Choroid plexus epithelial cell (primary cell): ENCODE data around the gene FOXF1.

Experiments used
- DNase-seq: peaks from one replicate; pipeline ENCODE4 v3.0.0-alpha.2; 2010; ENCODE audit warnings: low read depth
- H3K4me3 ChIP-seq: 2 replicates; pipeline ENCODE4 v1.5.1; 2011; ENCODE audit warnings: low read depth, mild to moderate bottlenecking, control low read depth, low read length, moderate library complexity
- CTCF ChIP-seq: conservative IDR thresholded peaks from 2 replicates; pipeline ENCODE4 v1.5.1; 2011; ENCODE audit warnings: low read depth, mild to moderate bottlenecking, control low read depth, inconsistent platforms, low read length, moderate library complexity

Gene FOXF1

DNA sequence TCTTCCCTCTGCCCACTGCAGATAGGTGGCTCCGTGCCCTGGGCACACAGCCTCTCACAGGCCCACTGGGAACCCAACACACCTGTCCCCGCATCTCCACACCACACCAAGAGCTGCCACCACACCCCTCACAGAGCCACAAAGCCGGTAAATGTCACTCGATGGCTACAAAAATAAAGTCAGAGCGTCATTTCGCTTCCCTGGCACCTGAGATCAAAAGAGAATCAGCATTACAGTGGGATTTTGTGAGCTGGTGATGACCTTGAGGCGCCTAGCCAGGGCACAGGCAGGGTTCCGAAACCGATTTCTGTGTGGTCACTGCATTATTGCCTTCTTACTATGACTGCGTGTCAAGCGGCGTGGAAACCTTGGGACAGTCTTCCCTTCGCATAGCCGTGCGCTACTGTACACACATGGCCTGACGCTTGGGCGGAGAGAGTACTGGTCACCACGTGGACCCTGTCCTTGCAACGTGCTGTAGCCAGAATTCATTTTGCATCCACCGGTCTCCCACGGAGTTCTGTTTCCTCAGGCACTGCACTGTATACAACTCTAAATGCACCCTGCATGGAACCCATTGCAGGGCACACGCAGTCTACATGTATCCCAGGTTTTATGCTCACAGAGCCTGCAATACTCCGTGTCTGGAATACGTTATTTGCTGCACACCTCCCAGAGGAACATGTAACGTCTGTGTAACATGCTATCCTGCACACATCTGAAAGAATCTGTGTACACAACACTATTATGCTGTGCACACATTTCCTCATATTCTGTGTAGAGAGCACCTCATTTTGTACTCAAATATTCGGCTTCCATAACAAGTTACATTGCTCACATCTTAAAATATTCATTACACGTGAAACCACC is 5.8 kb upstream of the FOXF1 start:
- TF ChIP-seq CTCF, result no peak
- no peak for DNase-seq
- no peak overlapping the region for H3K4me3 ChIP-seq

- H3K4me3 ChIP-seq, result peak overlapping the region; percentile 1
- TF ChIP-seq CTCF, result no peak
- DNase-seq, result no peak
These were observed 5.0 kb upstream of the FOXF1 start for GRCh38 chr16:86505185-86505898.

DNA sequence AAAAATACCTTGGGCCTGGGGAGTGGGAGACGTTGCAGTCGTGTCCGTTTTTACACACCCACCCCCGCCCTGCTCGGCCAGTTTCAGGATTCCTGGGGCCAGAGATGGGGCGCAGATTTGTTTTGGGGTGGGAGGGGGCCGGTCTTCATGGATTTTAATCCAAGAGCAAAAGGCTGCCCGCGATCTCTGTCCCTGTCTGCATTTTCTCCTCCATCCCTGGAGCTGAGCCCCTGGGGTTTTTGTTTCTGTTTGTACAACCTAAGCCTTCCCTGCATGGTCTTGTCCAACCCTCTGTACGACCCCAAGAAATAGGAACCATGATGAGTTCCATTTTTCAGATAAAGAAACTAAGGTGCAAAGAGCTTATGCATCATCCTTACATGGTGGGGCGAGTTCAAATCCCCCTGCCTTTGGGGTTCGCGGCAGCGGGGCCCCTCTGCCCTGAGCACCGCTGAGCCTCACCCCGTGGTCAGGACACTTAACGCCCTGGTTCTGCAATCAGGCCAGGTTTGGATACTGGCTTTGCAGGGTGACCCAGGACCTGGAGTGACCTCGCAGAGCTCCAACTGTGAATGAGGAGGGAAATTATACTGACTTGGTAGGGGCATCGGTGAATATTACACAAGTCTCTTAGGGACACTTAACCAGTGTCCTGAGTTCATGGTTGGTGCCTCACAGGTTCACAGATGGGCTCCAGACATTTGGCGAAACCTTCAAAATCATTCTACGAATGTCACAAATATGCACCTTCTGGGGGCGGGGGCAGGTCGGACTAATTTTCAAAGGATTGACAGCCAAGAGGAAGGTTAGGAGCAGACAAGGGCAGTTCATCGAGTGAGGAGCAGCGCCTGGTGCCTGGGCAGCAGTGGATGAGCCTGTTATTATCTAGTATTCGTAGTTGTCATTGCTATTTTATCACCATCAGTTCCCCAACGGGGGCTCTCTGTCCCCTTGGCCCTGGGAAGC is 4.1 kb upstream of the FOXF1 start:
- H3K4me3 ChIP-seq, result no peak overlapping the region
- DNase-seq, result no peak
- TF ChIP-seq CTCF, result no peak

GRCh38 chr16:86507173-86508027 is 2.9 kb upstream of the FOXF1 start:
- peak overlapping the region; percentile 74 for H3K4me3 ChIP-seq
- no peak for TF ChIP-seq CTCF
- no peak for DNase-seq

GRCh38 chr16:86508028-86508946 is 2.0 kb upstream of the FOXF1 start:
- TF ChIP-seq CTCF, result no peak
- DNase-seq, result peak; percentile 31
- H3K4me3 ChIP-seq, result peak overlapping the region; percentile 74
